NCI-H226 (cell line): ENCODE results near the gene GZMM.

ENCODE experiments used
- DNase-seq: peaks from one replicate; pipeline ENCODE4 v3.0.0-alpha.2; 2015

GZMM gene

DNA sequence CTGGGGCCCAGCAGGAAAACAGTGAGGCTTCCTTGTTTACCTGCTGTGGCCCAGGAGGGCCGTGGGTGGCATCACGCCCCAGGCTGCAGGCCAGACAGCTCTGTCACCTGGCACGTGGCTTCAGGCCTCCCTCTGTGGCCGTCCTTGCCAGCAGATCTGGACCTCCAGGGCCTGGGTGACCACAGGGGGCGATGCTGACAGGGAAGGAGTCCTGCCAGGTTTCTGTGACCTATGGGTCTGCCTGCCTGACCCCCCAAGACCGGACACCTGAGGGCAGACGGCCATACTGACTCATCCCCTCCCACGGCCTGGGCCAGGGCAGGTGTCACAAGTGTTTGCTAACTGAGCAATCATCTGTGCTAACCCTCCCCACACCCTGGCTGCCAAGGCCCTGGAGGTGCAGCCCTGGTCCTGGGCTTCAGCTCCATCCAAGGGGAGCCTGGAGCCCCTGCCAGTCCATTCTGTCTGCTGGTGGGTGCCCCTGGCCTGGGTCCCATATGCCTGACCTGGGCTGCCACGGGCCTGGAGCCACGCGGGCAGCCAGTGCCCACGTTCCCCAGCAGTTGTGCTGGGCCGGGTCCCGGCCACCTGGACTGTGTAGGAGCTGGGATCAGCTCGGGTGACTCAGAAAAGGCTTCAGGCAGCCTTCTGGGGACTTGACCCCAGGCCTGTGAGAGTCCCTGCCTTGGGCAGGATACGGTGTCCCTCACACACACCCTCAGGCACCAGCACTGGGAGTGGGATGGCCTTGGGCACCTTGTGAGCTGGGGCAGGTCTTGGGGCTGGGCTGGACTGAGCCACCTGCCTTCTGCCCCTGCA, 8.6 kb upstream of the GZMM start:
- DNase-seq, result no peak

- DNase-seq, result no peak
Measured at GRCh38 chr19:536031-536880, 7.6 kb upstream of the GZMM start.

DNA sequence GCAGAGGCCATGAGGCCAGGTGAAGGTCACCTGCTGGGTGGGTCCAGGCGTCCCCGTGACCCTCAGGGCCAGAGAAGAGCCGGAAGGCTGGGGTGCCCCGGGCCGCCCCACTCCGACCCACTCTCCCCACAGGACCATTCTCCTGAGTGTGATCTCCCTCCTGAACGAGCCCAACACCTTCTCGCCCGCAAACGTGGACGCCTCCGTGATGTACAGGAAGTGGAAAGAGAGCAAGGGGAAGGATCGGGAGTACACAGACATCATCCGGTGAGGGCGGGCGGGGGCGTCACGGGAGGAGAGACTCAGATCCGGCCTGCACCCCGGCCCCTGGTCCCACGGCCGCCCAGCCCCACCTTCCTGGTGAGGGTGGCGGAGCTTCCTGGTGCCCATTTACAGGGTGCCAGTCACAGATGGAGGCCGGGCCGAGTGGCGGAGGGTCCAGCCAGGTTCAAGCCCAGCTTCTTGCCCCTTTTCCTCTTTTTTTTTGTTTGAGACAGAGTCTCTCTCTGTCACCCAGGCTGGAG, 6.9 kb upstream of the GZMM start:
- no peak for DNase-seq

GRCh38 chr19:538641-539428, 5.0 kb upstream of the GZMM start:
- DNase-seq, result no peak

- DNase-seq, result no peak
Measured at GRCh38 chr19:539429-540030, 4.3 kb upstream of the GZMM start.

- DNase-seq, result no peak
Measured at GRCh38 chr19:540867-541637, 2.8 kb upstream of the GZMM start.

DNA sequence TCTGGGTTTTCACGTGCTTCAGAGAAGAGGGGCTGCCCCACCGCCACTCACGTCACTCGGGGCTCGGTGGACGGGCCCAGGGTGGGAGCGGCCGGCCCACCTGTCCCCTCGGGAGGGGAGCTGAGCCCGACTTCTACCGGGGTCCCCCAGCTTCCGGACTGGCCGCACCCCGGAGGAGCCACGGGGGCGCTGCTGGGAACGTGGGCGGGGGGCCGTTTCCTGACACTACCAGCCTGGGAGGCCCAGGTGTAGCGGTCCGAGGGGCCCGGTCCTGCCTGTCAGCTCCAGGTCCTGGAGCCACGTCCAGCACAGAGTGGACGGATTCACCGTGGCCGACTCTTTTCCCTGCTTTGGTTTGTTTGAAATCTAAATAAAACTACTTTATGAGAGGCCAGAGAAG, 2.2 kb upstream of the GZMM start:
- DNase-seq, result no peak

DNA sequence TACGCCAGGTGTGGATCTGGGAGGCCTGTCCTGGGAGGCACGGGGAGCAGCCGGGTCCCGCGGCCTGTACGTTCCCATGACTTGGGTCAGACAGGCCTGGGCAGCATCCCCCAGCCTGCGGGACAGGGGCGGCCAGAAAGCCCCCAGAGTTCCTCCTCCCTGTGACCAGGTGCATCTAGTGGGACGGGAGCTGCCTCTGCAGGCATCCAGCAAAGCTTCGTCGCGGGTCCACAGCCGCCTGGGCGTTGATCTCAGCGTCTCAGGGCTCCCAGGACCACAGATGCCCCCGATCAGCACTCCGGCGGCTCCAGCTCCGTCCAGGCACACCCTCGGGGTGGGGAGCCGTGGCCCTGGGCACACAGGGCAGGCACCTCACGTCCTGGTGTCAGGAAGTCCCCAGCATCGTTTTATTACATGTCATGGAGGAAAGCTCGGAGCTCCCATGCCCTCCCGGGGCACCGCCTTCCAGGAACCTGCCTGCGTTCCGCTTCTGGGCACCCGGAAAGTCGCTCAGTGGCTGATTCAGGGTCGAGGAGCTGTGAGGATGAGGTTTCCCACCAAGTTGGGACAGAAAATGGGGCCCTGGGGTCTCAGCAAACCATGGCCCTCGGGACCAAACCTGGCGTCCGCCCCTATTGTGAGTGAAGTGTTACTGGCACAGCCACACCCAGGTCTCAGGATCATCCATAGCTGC, 1.5 kb upstream of the GZMM start:
- no peak for DNase-seq

DNA sequence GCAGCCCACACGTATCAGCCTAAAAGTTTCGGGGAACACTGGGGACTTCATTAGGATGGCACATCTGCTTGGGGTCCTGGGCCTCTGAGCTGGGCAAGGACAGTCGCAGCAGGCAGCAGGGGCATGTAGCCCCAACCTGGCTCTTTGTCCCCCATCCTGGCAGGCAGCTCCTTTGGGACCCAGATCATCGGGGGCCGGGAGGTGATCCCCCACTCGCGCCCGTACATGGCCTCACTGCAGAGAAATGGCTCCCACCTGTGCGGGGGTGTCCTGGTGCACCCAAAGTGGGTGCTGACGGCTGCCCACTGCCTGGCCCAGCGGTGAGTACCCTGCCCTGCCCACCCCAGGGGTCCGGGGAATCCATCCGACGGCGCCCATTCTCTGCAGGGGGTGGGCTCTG, 3.3 kb downstream of the GZMM start:
- no peak for DNase-seq

GRCh38 chr19:547836-548720, 4.2 kb downstream of the GZMM start:
- no peak for DNase-seq

DNA sequence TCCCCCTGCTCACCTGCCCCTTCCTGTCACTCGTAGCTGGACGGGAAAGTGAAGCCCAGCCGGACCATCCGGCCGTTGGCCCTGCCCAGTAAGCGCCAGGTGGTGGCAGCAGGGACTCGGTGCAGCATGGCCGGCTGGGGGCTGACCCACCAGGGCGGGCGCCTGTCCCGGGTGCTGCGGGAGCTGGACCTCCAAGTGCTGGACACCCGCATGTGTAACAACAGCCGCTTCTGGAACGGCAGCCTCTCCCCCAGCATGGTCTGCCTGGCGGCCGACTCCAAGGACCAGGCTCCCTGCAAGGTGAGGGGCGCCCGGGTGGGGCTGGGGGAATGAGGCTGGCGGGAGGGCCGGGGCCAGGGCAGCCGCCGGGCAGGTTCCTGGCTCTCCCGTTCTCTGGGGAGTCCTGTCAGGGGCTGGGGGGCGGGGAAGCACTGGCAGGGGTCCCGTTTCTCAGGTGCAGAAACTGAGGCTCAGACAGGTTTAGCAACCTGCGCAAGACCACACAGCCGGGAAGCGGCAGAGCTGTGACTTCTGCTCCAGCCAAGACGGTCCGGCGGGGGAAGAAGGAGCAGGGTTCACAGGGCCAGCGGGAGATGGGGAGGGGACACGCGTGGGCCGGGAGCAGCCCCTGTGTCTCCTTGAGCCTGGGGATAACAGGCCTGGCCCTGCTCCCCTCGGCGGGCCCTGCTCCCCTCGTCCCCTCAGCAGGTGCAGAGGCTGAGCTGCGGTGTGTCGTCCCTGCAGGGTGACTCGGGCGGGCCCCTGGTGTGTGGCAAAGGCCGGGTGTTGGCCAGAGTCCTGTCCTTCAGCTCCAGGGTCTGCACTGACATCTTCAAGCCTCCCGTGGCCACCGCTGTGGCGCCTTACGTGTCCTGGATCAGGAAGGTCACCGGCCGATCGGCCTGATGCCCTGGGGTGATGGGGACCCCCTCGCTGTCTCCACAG, 5.3 kb downstream of the GZMM start:
- no peak for DNase-seq

DNA sequence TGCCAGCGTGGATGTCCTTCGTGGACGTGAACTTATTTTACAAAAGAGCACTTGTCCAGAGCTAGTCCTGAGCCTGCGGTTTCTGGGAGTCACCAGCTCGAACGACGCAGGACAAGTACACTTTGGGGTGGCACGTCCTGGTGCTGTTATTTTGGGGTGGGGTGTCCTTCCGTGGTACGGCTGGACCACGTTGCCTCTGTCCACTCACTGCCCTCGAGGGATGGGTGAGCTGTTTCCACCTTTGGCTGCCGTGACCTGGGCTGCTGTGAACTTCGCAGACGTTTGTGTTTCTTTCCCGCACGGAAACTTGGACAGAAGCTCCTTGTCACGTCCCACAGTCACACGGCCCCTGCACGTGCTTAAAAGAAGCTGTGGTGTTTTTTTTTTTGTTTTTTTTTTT, 11.0 kb downstream of the GZMM start:
- DNase-seq, result no peak

DNA sequence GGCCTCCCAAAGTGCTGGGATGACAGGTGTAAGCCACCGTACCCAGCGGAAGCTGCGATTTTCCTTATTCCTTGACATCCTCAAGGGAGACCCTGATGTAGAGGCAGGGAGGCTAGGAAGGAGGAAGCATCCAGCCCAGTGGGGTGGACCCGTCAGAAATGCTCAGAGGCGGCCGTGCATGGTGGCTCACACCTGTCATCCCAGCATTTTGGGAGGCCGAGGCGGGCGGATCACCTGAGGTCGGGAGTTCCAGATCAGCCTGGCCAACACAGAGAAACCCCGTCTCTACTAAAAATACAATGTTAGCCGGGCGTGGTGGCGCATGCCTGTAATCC, 11.6 kb downstream of the GZMM start:
- DNase-seq, result no peak

GRCh38 chr19:556611-557382, 12.9 kb downstream of the GZMM start:
- DNase-seq, result no peak

DNA sequence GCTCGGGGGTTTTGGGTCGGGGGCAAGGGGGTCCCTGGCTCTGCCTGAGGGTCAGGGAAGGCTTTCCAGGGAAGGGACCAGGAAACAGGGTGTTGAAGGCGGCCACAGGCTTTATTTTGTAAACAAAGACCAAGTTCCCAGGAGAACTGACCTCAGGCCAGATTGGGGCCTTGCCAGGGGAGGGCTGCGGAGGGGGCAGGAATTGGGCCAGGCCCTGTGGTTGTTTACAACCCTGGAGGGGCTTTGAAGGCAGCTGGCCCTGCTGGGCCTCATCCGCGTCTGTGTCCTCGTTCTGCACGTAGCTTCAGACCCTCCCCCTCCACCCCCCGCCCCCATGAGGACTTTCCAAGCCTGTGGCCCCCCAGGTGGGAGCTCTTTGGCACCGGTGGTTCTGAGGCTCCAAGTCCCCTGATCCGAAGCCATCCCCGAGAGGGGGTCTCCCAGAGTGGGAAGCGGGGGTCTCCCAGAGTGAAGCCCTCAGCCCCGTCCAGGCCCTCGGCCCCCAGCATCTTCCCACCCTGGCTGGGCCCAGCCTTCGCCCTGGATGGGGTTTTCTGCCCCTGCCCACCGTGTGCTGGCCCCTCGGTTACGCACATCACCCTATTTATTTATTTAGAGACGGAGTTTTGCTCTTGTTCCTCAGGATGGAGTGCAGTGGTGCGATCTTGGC, 15.1 kb downstream of the GZMM start:
- DNase-seq, result no peak

DNA sequence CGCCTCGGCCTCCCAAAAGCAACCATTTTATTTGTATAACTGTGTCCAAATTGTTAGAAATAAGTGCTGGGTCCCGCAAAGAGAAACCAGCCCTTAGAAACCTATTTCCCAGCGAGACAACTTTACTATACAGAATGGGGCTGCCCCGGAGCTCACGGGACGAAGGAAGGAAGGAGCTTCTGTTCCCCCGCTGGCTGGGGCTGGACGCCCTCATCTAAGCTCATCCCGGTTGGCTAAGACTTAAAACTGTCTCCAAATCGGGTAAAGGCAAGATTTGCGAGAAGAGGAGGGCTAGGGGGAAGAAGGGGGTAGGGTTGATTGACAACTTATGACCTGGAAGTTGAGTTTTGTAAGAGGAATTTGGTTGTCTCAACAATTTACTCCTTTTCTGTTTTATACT, 16.3 kb downstream of the GZMM start:
- DNase-seq, result no peak

- DNase-seq, result peak; percentile 95
Measured at GRCh38 chr19:566403-566802, 22.6 kb downstream of the GZMM start.

DNA sequence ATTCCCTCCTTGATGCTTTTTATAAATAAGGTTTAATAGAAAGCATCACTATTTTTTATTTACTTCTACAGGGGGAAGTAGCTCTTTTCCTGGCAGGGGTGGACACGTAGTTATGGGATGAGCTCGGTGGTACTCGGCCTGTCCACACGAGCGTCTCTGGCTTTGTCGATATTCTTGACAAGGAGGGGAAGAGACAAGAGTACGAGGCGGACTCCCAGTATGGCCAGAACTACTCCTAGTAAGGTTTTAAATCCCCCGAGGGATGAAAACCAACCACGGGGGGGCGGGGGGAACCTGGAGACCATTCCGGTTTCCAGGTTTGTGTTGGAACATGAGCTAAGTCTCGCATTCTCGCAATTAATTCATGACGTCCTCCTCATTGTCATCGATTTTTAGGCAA, 23.0 kb downstream of the GZMM start:
- DNase-seq, result no peak
